ENCODE results near the gene GNG7.
"Not testable (repeated sequence)": the region's sequence is repeated elsewhere in the genome, so short reads cannot be mapped to it uniquely, and the experiment has no call there.

The GNG7 gene

GRCh38 chr19:2478278-2478755 is 224.2 kb downstream of the GNG7 start:
- DNase-seq, result peak; percentile 75

GRCh38 chr19:2477732-2478191 is 224.7 kb downstream of the GNG7 start:
- DNase-seq, result no peak

GRCh38 chr19:2477141-2477710 is 225.3 kb downstream of the GNG7 start:
- DNase-seq, result peak; percentile 53

- DNase-seq, result peak; percentile 67
Observed at GRCh38 chr19:2476451-2477140, 225.9 kb downstream of the GNG7 start.

- DNase-seq, result peak; percentile 99
Observed at GRCh38 chr19:2475702-2476450, 226.6 kb downstream of the GNG7 start, which contains the start of gene GADD45B. GADD45B (plus strand) TSS chr19:2476127; CDS start chr19:2476359, 232 bp downstream.

- DNase-seq, result no peak
Observed at GRCh38 chr19:2475018-2475701, 227.3 kb downstream of the GNG7 start.

GRCh38 chr19:2474232-2475017 is 228.1 kb downstream of the GNG7 start:
- DNase-seq, result peak; percentile 95

- not testable (repeated sequence) for DNase-seq
Observed at GRCh38 chr19:2469915-2470200, 232.6 kb downstream of the GNG7 start.

GRCh38 chr19:2469102-2469914 is 233.2 kb downstream of the GNG7 start:
- DNase-seq, result peak; percentile 66

GRCh38 chr19:2468596-2468995 is 233.9 kb downstream of the GNG7 start:
- DNase-seq, result no peak

GRCh38 chr19:2464389-2464788 is 238.1 kb downstream of the GNG7 start:
- DNase-seq, result no peak

GRCh38 chr19:2463694-2464093 is 238.8 kb downstream of the GNG7 start:
- DNase-seq, result not testable (repeated sequence)

- DNase-seq, result peak; percentile 97
Observed at GRCh38 chr19:2462635-2463421, 239.7 kb downstream of the GNG7 start.

- DNase-seq, result peak; percentile 75
Observed at GRCh38 chr19:2461751-2462634, 240.5 kb downstream of the GNG7 start.

Measured in eye (tissue), 1 donor.